ENCODE results near the gene PHEX.
A peak's percentile ranks its signal among the peaks of the same experiment; 100 is the strongest.

PHEX gene

GRCh38 chrX:22124098-22124497, 92.0 kb downstream of the PHEX start:
- H3K4me3 ChIP-seq (ENCODE audit: low read depth, low read length) = no peak overlapping the region
- DNase-seq (ENCODE audit: low read depth) = no peak
- TF ChIP-seq, protein P1, sequence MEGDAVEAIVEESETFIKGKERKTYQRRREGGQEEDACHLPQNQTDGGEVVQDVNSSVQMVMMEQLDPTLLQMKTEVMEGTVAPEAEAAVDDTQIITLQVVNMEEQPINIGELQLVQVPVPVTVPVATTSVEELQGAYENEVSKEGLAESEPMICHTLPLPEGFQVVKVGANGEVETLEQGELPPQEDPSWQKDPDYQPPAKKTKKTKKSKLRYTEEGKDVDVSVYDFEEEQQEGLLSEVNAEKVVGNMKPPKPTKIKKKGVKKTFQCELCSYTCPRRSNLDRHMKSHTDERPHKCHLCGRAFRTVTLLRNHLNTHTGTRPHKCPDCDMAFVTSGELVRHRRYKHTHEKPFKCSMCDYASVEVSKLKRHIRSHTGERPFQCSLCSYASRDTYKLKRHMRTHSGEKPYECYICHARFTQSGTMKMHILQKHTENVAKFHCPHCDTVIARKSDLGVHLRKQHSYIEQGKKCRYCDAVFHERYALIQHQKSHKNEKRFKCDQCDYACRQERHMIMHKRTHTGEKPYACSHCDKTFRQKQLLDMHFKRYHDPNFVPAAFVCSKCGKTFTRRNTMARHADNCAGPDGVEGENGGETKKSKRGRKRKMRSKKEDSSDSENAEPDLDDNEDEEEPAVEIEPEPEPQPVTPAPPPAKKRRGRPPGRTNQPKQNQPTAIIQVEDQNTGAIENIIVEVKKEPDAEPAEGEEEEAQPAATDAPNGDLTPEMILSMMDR (IDR thresholded peaks at IDR 0.05; ENCODE audit: low read depth, low read length, missing control alignments) = no peak
- in situ Hi-C loops (cut with HindIII; ENCODE audit: low sequenced_read_pairs) = no loop called here

DNA sequence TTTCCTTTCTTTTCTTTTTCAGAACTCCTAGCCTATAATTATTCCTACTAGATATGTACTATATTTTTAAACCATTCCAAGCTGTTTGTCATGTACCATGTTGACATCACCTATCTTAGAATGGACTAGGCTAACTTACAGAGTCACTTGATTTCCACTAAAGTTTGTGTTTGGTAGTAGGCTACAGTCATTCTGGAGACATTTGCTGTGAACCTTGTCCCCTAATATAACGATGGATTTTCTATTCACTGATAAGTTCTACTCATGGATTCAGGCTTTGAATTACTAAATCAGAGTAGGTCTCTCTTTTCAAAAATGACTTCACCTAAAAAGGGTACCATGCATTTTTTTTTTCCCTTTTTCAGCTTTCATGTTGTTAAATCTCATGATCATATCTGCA, 93.4 kb downstream of the PHEX start:
- H3K4me3 ChIP-seq (ENCODE audit: low read depth, low read length) = no peak overlapping the region
- in situ Hi-C loops (cut with HindIII; ENCODE audit: low sequenced_read_pairs) = loop anchor here (25.0 kb wide), 1 partner anchor 138 kb away; no protein-coding TSS in a partner anchor
- DNase-seq (ENCODE audit: low read depth) = no peak
- TF ChIP-seq, protein P1 (IDR thresholded peaks at IDR 0.05; ENCODE audit: low read depth, low read length, missing control alignments) = no peak

DNA sequence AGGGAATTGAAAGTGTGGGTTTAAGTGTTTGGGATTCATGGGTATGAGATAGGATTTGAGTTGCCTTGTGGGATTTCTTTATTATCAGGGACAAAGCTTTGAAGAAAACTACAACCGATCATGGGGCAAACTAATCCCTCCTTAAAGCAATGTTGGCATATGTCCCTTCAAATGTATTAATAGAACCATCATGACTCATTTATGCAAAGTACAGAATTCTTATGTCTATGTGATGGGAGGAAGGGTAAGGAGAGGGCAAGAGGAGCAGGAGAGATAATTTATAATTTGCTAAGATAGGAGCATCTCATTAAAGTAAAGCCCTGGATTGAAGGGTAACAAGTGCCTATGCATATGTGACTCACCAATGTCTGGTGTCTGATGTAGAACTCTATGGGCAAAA, 94.2 kb downstream of the PHEX start:
- DNase-seq (ENCODE audit: low read depth) = no peak
- in situ Hi-C loops (cut with HindIII; ENCODE audit: low sequenced_read_pairs) = loop anchor here (25.0 kb wide), 1 partner anchor 139 kb away; no protein-coding TSS in a partner anchor
- TF ChIP-seq, protein P1 (IDR thresholded peaks at IDR 0.05; ENCODE audit: low read depth, low read length, missing control alignments) = no peak
- no peak overlapping the region for H3K4me3 ChIP-seq (ENCODE audit: low read depth, low read length)

GRCh38 chrX:22128961-22129360, 96.8 kb downstream of the PHEX start:
- DNase-seq (ENCODE audit: low read depth) = no peak
- H3K4me3 ChIP-seq (ENCODE audit: low read depth, low read length) = no peak overlapping the region
- in situ Hi-C loops (cut with HindIII; ENCODE audit: low sequenced_read_pairs) = loop anchor here (25.0 kb wide), 1 partner anchor 142 kb away; no protein-coding TSS in a partner anchor
- TF ChIP-seq, protein P1 (IDR thresholded peaks at IDR 0.05; ENCODE audit: low read depth, low read length, missing control alignments) = no peak

GRCh38 chrX:22134681-22135080, 102.6 kb downstream of the PHEX start:
- TF ChIP-seq, protein P1 (IDR thresholded peaks at IDR 0.05; ENCODE audit: low read depth, low read length, missing control alignments) = no peak
- DNase-seq (ENCODE audit: low read depth) = peak; percentile 27
- no peak overlapping the region for H3K4me3 ChIP-seq (ENCODE audit: low read depth, low read length)
- in situ Hi-C loops (cut with HindIII; ENCODE audit: low sequenced_read_pairs) = loop anchor here (25.0 kb wide), 1 partner anchor 147 kb away; no protein-coding TSS in a partner anchor

- in situ Hi-C loops (cut with HindIII; ENCODE audit: low sequenced_read_pairs) = loop anchor here (25.0 kb wide), 1 partner anchor 148 kb away; no protein-coding TSS in a partner anchor
- peak; percentile 4 for DNase-seq (ENCODE audit: low read depth)
- TF ChIP-seq, protein P1 (IDR thresholded peaks at IDR 0.05; ENCODE audit: low read depth, low read length, missing control alignments) = no peak
- H3K4me3 ChIP-seq (ENCODE audit: low read depth, low read length) = no peak overlapping the region
Measured at GRCh38 chrX:22135171-22135711, 103.1 kb downstream of the PHEX start.
